ENCODE measurements around the gene ACVR2B.

- TF ChIP-seq CTCF (IDR thresholded peaks at IDR 0.05; ENCODE audit: poor library complexity) = no peak
- TF ChIP-seq EZH2 (IDR thresholded peaks at IDR 0.05; ENCODE audit: borderline replicate concordance) = no peak
These were observed 7.5 kb upstream of the ACVR2B start for GRCh38 chr3:38446085-38446686.

All from hepatocyte (in vitro differentiated cells).